Activated T-cell treated with anti-CD3 and anti-CD28 coated beads, Interleukin-2, amount 50 U/mL, for 72 hours (primary cell): ENCODE data around the gene SART3. TPM values are rescaled to one million over a fixed set of nuclear protein-coding genes. Genes with fewer than 3 reads are reported as not detected.
A peak's percentile ranks its signal among the peaks of the same experiment; 100 is the strongest.
"Not testable (repeated sequence)": the region's sequence is repeated elsewhere in the genome, so short reads cannot be mapped to it uniquely, and the experiment has no call there.

Source experiments
- ATAC-seq, 2 donors: fragments of 150-1000 bp; cut with Tn5 transposase; replicated peaks in 1 of 2; 2 replicates each; pipeline ENCODE4 v1.10.0; 2021; ENCODE audit warnings: moderate library complexity in 2 of 2, mild to moderate bottlenecking in 1 of 2
- DNase-seq, 2 donors: peaks; one replicate each; pipeline ENCODE4 v3.0.0; 2021 to 2022; ENCODE audit warnings: mixed read lengths in 1 of 2
- H3K27ac Mint-ChIP-seq: one replicate; pipeline ENCODE4 v1.8.0; 2022; ENCODE audit warnings: mild to moderate bottlenecking, moderate library complexity, mixed read lengths
- H3K27me3 Mint-ChIP-seq: one replicate; pipeline ENCODE4 v1.8.0; 2022; ENCODE audit warnings: low read depth, mixed read lengths
- H3K36me3 Mint-ChIP-seq, 2 donors: one replicate each; pipeline ENCODE4 v1.8.0; 2022; ENCODE audit warnings: mixed read lengths in 2 of 2, mild to moderate bottlenecking in 1 of 2; ENCODE audit not compliant: insufficient read depth in 2 of 2
- H3K4me1 Mint-ChIP-seq: one replicate; pipeline ENCODE4 v1.8.0; 2022; ENCODE audit warnings: low read depth, mixed read lengths
- H3K4me3 Mint-ChIP-seq, 2 donors: one replicate each; pipeline ENCODE4 v1.8.0; 2022; ENCODE audit warnings: mild to moderate bottlenecking in 2 of 2, mixed read lengths in 2 of 2, moderate library complexity in 2 of 2
- H3K9me3 Mint-ChIP-seq, 2 donors: one replicate each; pipeline ENCODE4 v1.8.0; 2022; ENCODE audit warnings: mixed read lengths in 2 of 2
- total RNA-seq, 2 donors: library from RNA; stranded (reverse); gene quantifications; one replicate each; pipeline ENCODE4 v1.2.3, GENCODE V29; 2022

SART3 gene
- total RNA-seq, 2 donors from 2014 or later = 75.7 to 78.8 TPM

DNA sequence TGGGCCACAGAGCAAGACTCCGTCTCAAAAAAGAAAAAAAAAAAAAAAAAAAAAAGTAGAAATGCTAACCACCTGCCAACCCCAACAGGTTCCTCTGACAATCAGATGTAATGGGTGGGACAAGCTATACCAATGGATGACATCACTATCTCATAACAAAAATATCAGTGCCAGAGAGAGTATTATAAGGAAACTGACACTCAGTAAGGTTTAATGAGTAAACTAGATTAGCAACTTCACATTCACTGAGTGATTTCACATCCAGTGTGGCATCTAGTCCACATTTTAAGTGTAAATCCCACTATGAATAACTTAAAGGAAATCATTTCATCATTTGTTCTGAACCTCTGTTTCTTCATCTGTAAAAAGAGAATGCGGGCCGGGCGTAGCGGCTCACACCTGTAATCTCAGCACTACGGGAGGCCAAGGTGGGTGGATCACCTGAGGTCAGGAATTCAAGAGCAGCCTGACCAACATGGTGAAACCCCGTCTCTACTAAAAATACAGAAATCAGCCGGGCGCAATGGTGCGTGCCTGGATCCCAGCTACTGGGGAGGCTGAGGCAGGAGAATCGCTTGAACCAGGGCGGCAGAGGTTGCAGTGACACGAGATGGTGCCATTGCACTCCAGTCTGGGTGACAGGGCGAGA lies 1.8 kb downstream of the SART3 start:
- Mint-ChIP-seq H3K4me1 (peaks cover 68% of the 10 kb centered on the region), H3K27ac (peak overlapping the region; percentile 100), H3K9me3 (no peaks in the 10 kb centered on the region), H3K36me3 (peaks cover 7 to 13% of the 10 kb centered on the region in 2 donors), H3K4me3 (peak overlapping the region; percentile 95 to 96), H3K27me3 (no peaks in the 10 kb centered on the region)
- peak; percentile 30 to 41 for ATAC-seq
- peak; percentile 43 to 61 for DNase-seq

GRCh38 chr12:108555383-108555782 lies 5.6 kb downstream of the SART3 start:
- ATAC-seq, DNase-seq, H3K36me3 Mint-ChIP-seq, H3K9me3 Mint-ChIP-seq, H3K27me3 Mint-ChIP-seq: not testable (repeated sequence)
- Mint-ChIP-seq H3K4me1 (peaks cover 93% of the 10 kb centered on the region), H3K27ac (peak overlapping the region; percentile 50), H3K4me3 (peak overlapping the region; percentile 31 to 47)

GRCh38 chr12:108553799-108554198 lies 7.2 kb downstream of the SART3 start:
- ATAC-seq = no peak
- peaks cover 85% of the 10 kb centered on the region for H3K4me1 Mint-ChIP-seq
- no peaks in the 10 kb centered on the region for H3K9me3 Mint-ChIP-seq
- peak overlapping the region in 1 of 2 donors; percentile 8 for H3K4me3 Mint-ChIP-seq
- DNase-seq = no peak
- peak overlapping the region; percentile 67 for H3K27ac Mint-ChIP-seq
- H3K27me3 Mint-ChIP-seq = no peaks in the 10 kb centered on the region
- H3K36me3 Mint-ChIP-seq = peaks cover 6 to 12% of the 10 kb centered on the region in 2 donors

DNA sequence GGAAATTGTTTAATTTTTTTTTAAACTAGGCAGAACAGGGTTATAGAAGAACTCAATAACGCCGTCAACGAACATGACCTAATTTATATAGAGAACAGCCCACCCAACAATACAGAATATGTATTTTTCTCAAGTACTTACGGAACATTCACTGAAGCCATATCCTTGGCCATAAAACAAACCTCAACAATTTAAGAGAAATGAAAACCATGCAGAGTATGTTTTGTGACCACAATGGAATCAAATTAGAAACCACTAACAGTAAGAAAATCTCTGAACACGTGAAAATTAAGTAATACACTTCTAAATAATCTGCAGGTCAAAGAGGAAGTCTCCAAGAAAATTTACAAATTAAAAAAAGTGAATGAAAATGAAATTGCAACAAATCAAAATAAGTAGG lies 9.4 kb downstream of the SART3 start:
- peaks cover 7 to 20% of the 10 kb centered on the region in 2 donors for H3K36me3 Mint-ChIP-seq

DNA sequence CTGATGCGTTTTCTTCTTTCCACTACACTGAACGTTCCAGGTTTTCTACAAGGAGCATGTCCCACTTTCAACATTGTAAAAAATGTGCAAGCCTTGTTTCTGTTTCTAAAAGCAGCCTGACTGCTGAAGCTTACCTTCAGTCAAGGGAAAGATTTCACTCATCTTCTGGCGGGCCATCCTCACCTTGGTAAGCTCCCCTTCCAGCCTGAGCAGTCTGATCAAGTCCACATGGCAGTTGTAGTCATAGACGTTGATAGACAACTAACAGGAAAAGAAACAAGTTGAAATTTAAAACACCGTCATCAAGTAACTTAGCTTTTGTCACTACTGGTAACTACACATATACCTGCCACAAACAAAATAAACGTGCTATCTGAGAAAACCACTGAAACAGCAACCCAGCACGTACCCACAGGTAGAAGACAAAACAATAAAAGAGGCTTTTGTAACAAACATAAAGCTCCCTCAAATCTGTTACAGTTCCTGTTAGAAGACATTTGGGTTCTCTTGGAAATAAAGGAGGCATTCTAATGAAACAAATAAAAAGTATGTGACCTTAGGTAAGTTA lies 11.9 kb downstream of the SART3 start:
- Mint-ChIP-seq H3K27ac (peak overlapping the region; percentile 50), H3K4me1 (peaks cover 41% of the 10 kb centered on the region), H3K27me3 (no peaks in the 10 kb centered on the region), H3K9me3 (no peaks in the 10 kb centered on the region), H3K4me3 (no peak overlapping the region), H3K36me3 (peaks cover 9 to 28% of the 10 kb centered on the region in 2 donors)
- ATAC-seq = no peak
- DNase-seq = no peak

More for the DNA sequence above, 9.4 kb downstream of the SART3 start:
- DNase-seq (no peak), ATAC-seq (no peak)
- Mint-ChIP-seq H3K27me3 (no peaks in the 10 kb centered on the region), H3K27ac (peak overlapping the region; percentile 93), H3K4me1 (peaks cover 63% of the 10 kb centered on the region), H3K9me3 (no peaks in the 10 kb centered on the region), H3K4me3 (peak overlapping the region; percentile 53 to 80)

DNA sequence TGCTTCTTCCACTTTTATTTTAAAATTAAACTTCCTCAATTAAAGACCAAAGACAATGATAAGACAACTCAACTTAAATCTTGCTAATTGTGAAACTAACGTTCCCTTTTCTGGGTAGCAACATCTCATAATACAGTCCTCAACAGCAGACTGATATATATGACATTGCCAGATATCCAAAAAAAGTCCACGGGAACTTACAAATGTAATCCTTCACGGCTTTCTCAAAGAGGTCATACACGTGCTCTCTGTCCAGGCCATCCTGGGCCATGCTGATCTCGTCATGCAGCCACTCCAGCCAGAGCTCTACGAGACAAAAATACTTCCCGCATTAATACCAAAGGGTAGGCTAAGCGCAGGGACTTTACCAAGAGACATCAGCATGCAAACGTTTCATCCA lies 13.3 kb downstream of the SART3 start:
- peaks cover 8 to 34% of the 10 kb centered on the region in 2 donors for H3K36me3 Mint-ChIP-seq
- no peak overlapping the region for H3K4me3 Mint-ChIP-seq
- no peaks in the 10 kb centered on the region for H3K27me3 Mint-ChIP-seq
- peak overlapping the region; percentile 19 for H3K27ac Mint-ChIP-seq
- no peaks in the 10 kb centered on the region for H3K9me3 Mint-ChIP-seq
- DNase-seq (no peak), ATAC-seq (no peak)
- peaks cover 27% of the 10 kb centered on the region for H3K4me1 Mint-ChIP-seq

GRCh38 chr12:108543652-108544051 lies 17.3 kb downstream of the SART3 start:
- ATAC-seq (no peak), DNase-seq (no peak)
- no peaks in the 10 kb centered on the region for H3K9me3 Mint-ChIP-seq
- no peak overlapping the region for H3K4me3 Mint-ChIP-seq
- no peak overlapping the region for H3K27ac Mint-ChIP-seq
- no peaks in the 10 kb centered on the region for H3K27me3 Mint-ChIP-seq
- peaks cover 30% of the 10 kb centered on the region for H3K4me1 Mint-ChIP-seq
- H3K36me3 Mint-ChIP-seq = peaks cover 8 to 35% of the 10 kb centered on the region in 2 donors

DNA sequence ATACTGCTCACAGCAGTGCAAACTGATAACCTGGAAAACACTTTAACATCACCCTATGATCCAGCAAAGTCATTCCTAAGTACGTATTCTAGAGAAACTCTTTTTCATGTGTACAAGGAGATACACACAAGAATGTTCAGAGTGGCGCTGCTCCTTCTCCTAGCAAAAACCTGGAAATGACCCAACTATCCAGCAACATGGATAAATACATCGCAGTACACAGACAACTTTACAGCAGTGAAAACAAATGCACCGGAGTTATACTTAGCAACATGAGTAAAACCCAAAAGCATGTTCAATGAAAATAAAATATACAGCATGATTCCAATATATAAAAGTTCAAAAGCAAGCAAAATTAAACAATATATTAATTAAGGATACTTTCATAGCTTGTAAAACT lies 18.7 kb downstream of the SART3 start:
- H3K9me3 Mint-ChIP-seq = no peaks in the 10 kb centered on the region
- H3K27ac Mint-ChIP-seq = peak overlapping the region; percentile 42
- no peak for DNase-seq
- H3K36me3 Mint-ChIP-seq = peaks cover 7 to 38% of the 10 kb centered on the region in 2 donors
- H3K27me3 Mint-ChIP-seq = no peaks in the 10 kb centered on the region
- H3K4me1 Mint-ChIP-seq = peaks cover 30% of the 10 kb centered on the region
- no peak for ATAC-seq
- no peak overlapping the region for H3K4me3 Mint-ChIP-seq

- peak overlapping the region; percentile 31 for H3K27ac Mint-ChIP-seq
- peaks cover 6 to 41% of the 10 kb centered on the region in 2 donors for H3K36me3 Mint-ChIP-seq
Measured at GRCh38 chr12:108538616-108539195, 22.3 kb downstream of the SART3 start.

GRCh38 chr12:108538146-108538545 lies 22.8 kb downstream of the SART3 start:
- H3K4me1 Mint-ChIP-seq = peaks cover 30% of the 10 kb centered on the region
- peaks cover 6 to 44% of the 10 kb centered on the region in 2 donors for H3K36me3 Mint-ChIP-seq
- DNase-seq (no peak), ATAC-seq (no peak)
- H3K27ac Mint-ChIP-seq = peak overlapping the region; percentile 31
- no peaks in the 10 kb centered on the region for H3K9me3 Mint-ChIP-seq
- H3K27me3 Mint-ChIP-seq = no peaks in the 10 kb centered on the region
- H3K4me3 Mint-ChIP-seq = no peak overlapping the region

More at GRCh38 chr12:108538616-108539195, 22.3 kb downstream of the SART3 start:
- peaks cover 30% of the 10 kb centered on the region for H3K4me1 Mint-ChIP-seq
- no peaks in the 10 kb centered on the region for H3K27me3 Mint-ChIP-seq
- H3K9me3 Mint-ChIP-seq = no peaks in the 10 kb centered on the region
- H3K4me3 Mint-ChIP-seq = no peak overlapping the region
- DNase-seq = no peak
- no peak for ATAC-seq

GRCh38 chr12:108531929-108532848 lies 28.8 kb downstream of the SART3 start:
- Mint-ChIP-seq H3K4me3 (no peak overlapping the region), H3K36me3 (peaks cover 10 to 43% of the 10 kb centered on the region in 2 donors), H3K9me3 (no peaks in the 10 kb centered on the region)

GRCh38 chr12:108530161-108530560 lies 30.8 kb downstream of the SART3 start:
- ATAC-seq (no peak), DNase-seq (no peak)
- H3K36me3 Mint-ChIP-seq = peaks cover 17 to 47% of the 10 kb centered on the region in 2 donors
- no peak overlapping the region for H3K27ac Mint-ChIP-seq
- H3K9me3 Mint-ChIP-seq = no peaks in the 10 kb centered on the region
- no peaks in the 10 kb centered on the region for H3K27me3 Mint-ChIP-seq
- no peak overlapping the region for H3K4me3 Mint-ChIP-seq
- H3K4me1 Mint-ChIP-seq = no peaks in the 10 kb centered on the region

More at GRCh38 chr12:108531929-108532848, 28.8 kb downstream of the SART3 start:
- no peak overlapping the region for H3K27ac Mint-ChIP-seq
- ATAC-seq (no peak), DNase-seq (no peak)
- no peaks in the 10 kb centered on the region for H3K4me1 Mint-ChIP-seq
- H3K27me3 Mint-ChIP-seq = no peaks in the 10 kb centered on the region

DNA sequence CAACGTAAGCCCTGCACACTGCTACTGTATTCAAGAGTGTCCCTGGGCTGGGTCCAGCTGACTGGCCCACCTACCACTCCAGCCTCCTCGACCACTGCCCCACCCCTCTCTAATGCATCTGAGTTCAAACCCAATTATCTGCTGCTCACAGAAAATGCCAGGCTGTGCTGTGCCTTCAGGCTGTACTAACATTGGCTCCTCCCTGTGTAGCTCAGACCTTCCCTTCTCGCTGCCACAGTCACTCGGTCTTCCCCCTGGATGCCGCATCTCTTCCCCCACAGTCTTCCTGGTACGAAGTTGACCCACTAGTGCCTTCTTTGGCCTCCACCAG lies 33.8 kb downstream of the SART3 start:
- Mint-ChIP-seq H3K36me3 (peaks cover 19 to 46% of the 10 kb centered on the region in 2 donors), H3K4me3 (no peak overlapping the region), H3K4me1 (no peaks in the 10 kb centered on the region), H3K27ac (peak overlapping the region; percentile 61), H3K27me3 (no peaks in the 10 kb centered on the region), H3K9me3 (no peaks in the 10 kb centered on the region)
- ATAC-seq (no peak), DNase-seq (no peak)
